HL-60/S4 treated with phorbol 12-myristate 13-acetate at 8.2 ng/mL for 4 days and 3 days (cell line): Measurements from ENCODE around the gene ZBTB46.

Experiments used
- in situ Hi-C: fragments of 300-500 bp; cut with MboI; formaldehyde crosslinking; loops from 2 replicates; pipeline ENCODE4 v1.15.0; 2022; ENCODE audit warnings: low sequenced_read_pairs

ZBTB46 gene

DNA sequence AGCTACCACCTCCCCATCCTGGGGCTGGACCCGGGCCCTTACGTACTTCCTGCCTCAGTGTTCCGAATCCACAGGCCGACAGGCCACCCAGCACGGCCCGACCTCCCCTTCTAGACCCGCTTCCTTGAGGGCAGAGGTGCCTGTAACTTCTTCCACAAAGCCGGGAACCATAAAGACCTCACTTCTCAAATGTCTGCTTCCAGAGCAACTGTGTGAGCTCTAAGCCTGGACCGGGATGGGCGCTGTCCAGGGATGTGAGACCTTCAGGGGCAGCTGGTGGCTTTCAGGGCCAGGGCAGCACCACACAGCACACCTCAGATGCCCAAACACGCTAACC lies 82.2 kb downstream of the ZBTB46 start:
- in situ Hi-C loops: no loop called here

GRCh38 chr20:63748070-63748933 lies 82.8 kb downstream of the ZBTB46 start:
- in situ Hi-C loops: no loop called here

- in situ Hi-C loops: no loop called here
Measured at GRCh38 chr20:63747622-63748069, 83.4 kb downstream of the ZBTB46 start.

DNA sequence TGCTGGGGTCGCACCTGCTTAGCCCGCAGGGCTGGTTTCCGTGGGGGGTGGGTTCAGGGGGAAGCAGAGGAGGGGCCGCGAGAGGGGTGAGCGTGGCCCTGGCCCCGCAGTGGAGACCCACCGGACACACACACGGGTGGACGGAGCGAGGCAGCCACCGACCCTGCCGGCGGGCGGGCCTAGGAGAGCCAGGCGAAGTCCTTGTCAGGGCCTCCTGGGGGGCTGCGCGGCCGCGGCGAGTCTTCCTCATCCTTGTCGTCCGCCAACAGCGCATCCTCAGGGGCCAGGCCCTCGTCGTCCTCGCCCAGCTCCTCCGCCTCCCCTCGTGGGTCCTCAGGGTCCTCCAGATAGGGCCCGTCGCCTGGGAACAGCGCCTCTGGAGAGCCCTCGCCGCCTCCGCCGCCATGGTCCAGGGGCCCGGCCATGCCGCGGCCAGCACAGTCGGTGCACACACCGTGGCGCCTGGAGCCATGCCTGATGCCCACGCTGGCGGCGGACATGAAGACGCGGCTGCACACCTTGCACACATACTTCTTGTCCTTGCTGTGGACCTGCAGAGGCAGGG lies 84.2 kb downstream of the ZBTB46 start:
- in situ Hi-C loops: no loop called here

- in situ Hi-C loops: no loop called here
Measured at GRCh38 chr20:63745961-63746731, 84.9 kb downstream of the ZBTB46 start.

DNA sequence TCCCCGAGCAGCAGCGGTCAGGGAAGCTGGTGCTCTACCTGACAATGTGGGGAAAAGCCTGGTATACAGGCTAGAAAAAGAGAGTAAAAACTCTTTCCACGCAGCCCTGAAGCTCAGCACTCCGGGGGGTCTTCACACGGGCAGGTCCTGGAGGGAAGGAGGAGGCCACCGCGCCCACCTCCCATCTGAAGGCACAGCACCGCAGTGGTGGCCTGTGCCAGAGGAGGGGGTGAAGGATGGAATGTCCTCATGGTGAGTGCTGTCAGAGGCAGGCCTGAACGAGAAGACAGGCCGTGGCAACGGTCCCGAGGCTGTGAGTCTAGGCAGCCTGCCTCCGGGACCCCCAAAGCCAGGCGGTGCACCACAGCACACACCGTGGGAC lies 85.6 kb downstream of the ZBTB46 start:
- in situ Hi-C loops: no loop called here

DNA sequence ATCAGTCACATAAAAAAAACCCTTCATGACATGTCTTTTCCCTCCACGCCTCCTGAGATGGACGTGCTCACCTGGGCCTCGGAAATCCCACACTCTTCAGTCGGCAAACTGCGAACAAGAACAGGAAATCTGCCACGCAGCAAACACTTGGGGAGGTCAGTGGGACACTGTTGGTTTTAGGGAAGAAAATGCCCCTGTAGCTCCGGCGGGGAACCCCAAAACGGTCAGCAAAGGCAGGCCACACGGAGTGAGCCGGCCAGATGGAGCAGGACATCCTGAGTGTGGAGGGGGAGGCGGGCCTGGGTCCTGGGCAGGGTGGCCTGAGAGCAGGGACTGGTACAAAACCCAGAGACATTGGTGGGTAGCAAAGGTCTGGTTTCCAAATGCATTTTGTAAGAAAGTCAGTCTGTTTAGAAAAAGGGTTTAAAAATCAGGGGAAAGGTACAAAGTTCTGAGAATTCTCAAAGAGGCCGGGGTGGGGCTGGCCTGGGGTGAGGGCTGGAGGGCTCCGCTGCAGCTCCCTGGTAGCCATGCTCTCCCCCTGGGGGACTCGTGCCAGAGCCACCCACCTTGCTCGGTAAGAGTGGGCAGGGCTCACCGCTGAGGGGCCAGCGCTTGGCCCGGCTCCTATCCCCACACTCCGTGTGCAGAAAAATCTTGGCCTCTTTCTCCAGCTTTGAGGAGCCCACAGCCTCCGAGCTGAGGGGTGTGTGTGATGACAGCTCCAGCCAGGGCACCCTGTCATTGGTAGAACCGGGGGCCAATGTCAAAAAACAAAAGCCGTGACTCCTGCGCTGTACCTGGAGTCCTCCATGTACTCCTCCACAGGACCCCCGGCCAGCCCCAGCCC lies 86.3 kb downstream of the ZBTB46 start:
- in situ Hi-C loops: no loop called here

DNA sequence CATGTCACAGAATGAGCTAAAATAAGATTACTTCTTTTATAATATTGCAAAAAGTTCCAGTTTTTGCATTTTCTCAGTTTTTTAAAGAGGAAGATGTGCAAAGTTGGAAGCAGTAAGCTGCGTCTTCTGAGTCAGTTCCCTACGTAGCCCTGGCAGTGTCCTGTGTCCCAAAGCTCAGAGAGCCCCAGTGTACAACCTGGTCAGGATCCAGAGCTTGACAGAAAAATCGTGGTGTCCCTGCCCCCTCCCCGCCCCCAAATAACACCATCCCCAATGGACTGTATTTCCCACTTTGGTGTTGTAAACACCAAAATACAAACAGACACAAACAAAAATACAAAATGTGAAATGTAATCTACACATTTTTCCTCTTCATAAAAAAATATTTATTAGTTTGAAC lies 86.9 kb downstream of the ZBTB46 start:
- in situ Hi-C loops: no loop called here

DNA sequence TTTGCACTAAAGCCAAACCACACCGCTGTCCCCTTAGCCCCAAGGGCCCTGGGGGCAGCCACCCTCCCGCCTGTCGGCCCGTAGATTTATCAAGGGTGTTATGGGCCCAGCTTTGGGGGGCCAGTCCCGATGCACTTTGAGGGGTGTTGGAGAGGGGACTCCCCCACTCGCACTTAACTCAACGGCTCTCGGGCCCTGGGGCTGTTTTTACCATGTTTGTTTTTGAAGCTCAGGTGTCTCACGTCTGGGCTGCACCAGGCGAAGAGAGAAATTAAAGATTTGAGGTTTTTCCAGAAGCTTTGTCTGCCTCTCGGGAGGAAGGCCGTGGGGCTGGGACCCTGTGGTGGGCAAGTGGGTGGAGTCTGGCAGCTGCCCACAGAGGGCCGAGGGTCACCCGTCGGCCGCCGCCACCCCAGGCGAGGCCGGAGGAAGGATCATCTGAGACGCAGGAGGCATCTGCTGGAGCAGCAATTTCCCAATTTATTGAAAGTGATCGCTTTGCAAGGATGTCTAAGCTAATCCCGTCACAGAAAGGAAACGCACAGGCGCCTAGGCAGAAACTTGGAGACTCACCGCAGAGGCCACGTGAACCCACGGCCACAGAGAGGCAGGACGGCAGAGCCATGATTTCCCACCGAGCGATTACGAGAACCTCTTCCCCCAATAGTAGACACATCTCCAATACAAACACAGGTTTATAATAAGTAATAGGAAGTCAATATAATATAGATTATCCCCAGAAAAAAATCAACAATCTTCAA lies 87.7 kb downstream of the ZBTB46 start:
- in situ Hi-C loops: no loop called here

DNA sequence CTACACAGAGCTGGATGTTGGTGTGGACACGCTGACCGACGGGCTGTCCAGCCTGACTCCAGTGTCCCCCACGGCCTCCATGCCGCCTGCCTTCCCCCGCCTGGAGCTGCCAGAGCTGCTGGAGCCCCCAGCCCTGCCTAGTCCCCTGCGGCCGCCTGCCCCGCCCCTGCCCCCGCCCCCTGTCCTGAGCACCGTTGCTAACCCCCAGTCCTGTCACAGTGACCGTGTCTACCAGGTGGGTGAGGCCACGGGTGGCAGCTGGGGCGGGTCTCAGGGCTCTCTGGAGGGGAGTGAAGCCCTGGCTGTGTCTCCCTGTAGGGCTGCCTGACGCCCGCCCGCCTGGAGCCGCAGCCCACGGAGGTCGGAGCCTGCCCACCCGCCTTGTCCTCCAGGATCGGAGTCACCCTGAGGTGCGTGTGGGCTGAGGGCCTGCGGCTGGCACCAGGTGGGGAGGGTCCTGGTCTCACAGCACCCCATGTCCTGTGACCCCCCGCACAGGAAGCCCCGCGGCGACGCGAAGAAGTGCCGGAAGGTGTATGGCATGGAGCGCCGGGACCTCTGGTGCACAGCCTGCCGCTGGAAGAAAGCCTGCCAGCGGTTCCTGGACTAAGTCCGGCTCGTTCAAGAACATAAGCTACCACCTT lies 88.6 kb downstream of the ZBTB46 start:
- in situ Hi-C loops: no loop called here

DNA sequence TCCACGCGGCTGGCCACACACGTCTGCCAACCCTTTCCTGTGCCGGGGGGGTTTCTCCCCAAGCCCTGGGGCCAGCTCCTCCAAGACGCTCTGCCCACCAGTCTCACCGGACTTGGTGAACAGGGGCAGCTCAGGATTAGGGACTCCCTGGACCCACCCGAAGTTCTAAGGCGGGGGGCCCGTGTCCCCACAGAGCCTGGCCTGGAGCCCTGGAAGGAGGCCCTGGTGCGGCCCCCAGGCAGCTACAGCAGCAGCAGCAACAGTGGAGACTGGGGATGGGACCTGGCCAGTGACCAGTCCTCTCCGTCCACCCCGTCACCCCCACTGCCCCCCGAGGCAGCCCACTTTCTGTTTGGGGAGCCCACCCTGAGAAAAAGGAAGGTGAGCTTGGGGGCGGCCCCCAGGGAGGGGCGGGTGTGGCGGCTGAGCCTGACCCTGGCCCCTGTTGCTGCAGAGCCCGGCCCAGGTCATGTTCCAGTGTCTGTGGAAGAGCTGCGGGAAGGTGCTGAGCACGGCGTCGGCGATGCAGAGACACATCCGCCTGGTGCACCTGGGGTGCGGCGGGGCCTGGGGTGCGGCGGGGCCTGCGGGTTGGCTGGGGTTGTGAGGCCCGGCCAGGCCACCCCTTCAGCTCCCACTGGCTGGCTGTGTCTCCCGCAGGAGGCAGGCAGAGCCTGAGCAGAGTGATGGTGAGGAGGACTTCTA lies 89.2 kb downstream of the ZBTB46 start:
- in situ Hi-C loops: no loop called here

DNA sequence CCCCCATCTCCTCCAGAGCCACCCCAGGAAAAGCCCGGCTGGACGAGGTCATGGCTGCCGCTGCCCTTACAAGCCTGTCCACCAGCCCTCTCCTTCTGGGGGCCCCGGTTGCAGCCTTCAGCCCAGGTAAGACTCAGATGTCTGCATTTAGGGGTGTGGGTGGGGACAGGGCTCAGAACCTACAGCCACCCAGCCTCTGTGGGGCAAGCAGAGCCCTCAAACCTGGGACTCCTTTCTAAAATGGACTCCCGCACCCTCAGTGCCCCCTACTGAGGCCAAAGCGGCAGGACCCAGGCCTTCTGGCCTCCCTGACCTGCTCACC lies 89.7 kb downstream of the ZBTB46 start:
- in situ Hi-C loops: no loop called here

DNA sequence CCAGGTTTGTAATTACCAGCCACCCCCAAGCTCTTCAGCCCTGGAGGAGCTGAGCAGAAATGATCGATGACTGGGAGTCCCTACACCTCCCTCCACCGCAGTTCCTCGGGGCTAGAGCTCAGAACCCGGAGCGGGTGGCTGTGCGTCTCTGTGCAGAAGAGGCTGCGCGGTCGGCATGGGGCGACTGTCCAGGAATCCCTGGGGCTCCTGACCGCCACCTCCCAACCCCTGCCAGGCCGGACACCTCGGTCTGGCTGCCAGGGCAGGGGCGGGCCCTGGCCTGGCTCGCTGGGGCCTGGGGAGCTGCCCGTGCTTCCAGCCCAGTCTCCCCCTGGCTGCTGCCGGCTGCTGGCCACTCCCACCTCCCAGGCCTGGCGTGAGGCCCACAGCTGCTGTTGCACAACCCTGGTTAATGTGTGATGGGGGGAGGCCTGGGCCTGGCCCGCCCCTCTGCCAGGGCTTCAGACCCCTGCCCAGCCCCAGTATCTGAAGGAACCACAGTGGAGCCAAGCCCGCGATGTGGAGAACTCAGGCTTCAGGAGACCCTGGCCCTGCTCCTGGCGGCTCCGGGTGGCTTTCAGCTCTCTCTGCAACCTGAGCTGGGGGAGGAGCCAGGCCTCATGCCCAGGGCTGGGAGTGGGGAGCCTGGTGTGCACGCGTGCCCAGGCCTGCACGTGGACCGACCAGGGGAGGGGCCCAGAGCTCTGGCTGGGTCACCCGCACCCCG lies 90.3 kb downstream of the ZBTB46 start:
- in situ Hi-C loops: no loop called here

DNA sequence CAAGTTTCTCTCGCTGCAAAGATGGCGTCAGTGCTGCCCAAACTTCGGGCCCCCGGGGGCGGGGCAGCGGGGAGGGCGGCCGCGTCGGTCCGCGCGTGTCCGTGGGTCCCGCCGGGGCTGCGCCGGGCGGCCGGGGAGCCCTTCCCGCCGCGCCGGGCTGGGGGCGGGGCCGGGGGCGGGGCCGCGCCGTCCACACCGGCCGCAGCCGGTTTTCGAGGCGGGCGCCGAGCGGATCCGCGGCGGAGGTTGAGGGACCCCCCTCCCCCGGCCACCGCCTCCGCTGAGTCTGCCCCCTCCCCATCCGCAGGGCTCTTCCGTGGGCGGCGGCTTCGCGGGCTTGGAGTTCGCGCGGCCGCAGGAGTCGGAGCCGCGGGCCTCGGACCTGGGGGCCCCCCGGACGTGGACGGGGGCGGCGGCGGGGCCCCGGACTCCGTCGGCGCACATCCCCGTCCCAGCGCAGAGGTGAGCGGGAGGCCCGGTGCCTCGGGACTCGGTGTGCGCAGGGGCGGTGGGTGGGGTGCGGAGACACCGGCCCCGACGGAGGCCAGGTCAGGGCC lies 90.9 kb downstream of the ZBTB46 start:
- in situ Hi-C loops: no loop called here

DNA sequence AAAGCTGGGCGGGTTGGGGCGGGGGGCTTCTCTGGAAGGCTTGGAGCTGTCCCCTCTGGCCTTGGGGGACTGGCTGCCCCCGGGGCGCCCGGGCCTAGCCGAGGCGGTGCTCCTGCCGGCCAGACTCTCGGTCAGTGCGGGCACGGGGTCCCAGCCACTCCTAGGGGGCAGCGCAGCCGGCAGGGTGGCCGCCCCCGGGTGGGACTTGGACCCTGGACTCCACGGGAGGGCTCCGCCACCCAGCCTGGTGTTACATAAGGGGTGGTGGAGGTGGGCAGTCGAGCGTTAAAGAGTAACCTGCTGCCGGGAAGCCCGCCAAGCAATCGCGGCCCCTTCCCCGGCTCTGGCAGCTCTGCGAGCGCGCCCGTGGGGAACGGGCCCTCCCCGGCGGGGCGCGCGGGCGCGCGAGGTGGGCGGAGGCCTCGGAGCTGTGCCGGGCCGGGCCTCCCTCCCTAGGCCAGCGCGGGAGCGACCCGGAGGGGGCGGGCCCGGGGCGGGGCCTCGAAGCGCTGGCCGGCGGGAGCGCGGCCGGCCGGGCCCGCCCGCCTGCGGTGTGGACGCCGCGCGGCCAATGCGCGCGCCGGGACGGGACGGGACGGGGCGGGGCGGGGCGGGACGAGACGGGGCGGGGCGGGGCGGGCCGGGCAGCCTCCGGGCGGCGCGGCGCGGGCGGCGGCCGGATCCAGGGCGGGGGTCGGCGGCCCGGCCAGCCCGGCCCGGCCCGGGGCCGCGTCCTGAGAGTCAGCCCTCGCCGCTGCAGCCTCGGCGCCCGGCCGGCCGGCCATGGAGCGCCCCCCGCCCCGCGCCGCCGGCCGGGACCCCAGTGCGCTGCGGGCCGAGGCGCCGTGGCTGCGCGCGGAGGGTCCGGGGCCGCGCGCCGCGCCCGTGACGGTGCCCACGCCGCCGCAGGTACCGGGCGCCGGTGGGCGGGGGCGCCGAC lies 91.7 kb downstream of the ZBTB46 start, which contains the start of gene SLC2A4RG:
TSS of gene SLC2A4RG (plus strand) at position 647 of the 940 bp plus-strand sequence. CDS start at position 784, 137 bp downstream.
- in situ Hi-C loops: no loop called here

DNA sequence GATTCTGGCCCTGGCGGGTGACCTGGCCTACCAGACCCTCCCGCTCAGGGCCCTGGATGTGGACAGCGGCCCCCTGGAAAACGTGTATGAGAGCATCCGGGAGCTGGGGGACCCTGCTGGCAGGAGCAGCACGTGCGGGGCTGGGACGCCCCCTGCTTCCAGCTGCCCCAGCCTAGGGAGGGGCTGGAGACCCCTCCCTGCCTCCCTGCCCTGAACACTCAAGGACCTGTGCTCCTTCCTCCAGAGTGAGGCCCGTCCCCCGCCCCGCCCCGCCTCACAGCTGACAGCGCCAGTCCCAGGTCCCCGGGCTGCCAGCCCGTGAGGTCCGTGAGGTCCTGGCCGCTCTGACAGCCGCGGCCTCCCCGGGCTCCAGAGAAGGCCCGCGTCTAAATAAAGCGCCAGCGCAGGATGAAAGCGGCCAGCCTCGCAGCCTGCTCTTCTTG lies 92.4 kb downstream of the ZBTB46 start:
- in situ Hi-C loops: no loop called here
